ENCODE measurements around the gene PGBD1.
"Not testable (repeated sequence)": the region's sequence is repeated elsewhere in the genome, so short reads cannot be mapped to it uniquely, and the experiment has no call there.

PGBD1 gene

GRCh38 chr6:28274888-28275287 is 6.5 kb upstream of the PGBD1 start:
- DNase-seq, result no peak

GRCh38 chr6:28277746-28278145 is 3.6 kb upstream of the PGBD1 start:
- DNase-seq, result no peak

GRCh38 chr6:28280595-28281287 is 631 bp upstream of the PGBD1 start:
- DNase-seq, result no peak

GRCh38 chr6:28282926-28283325 is 1.6 kb downstream of the PGBD1 start:
- no peak for DNase-seq

GRCh38 chr6:28291573-28291972 is 10.2 kb downstream of the PGBD1 start:
- DNase-seq, result no peak

- DNase-seq, result no peak
These were observed 14.0 kb downstream of the PGBD1 start for GRCh38 chr6:28295326-28295725.

GRCh38 chr6:28296520-28297060 is 15.2 kb downstream of the PGBD1 start:
- no peak for DNase-seq

GRCh38 chr6:28303570-28303969 is 22.2 kb downstream of the PGBD1 start:
- no peak for DNase-seq

- not testable (repeated sequence) for DNase-seq
These were observed 25.0 kb downstream of the PGBD1 start for GRCh38 chr6:28306363-28306762.

- peak in 1 of 2 experiments; percentile 44 for DNase-seq
These were observed 29.9 kb downstream of the PGBD1 start for GRCh38 chr6:28311139-28311823.

- DNase-seq, result no peak
These were observed 31.6 kb downstream of the PGBD1 start for GRCh38 chr6:28312939-28313338.

GRCh38 chr6:28315628-28316027 is 34.3 kb downstream of the PGBD1 start:
- DNase-seq, result no peak

GRCh38 chr6:28317866-28318265 is 36.5 kb downstream of the PGBD1 start:
- not testable (repeated sequence) for DNase-seq

- DNase-seq, result no peak
These were observed 41.3 kb downstream of the PGBD1 start for GRCh38 chr6:28322661-28323060.

GRCh38 chr6:28323813-28324424 is 42.5 kb downstream of the PGBD1 start:
- no peak for DNase-seq

- no peak for DNase-seq
These were observed 45.1 kb downstream of the PGBD1 start for GRCh38 chr6:28326371-28326948.

- no peak for DNase-seq
These were observed 48.7 kb downstream of the PGBD1 start for GRCh38 chr6:28330041-28330440.

GRCh38 chr6:28333047-28333446 is 51.7 kb downstream of the PGBD1 start:
- no peak for DNase-seq

GRCh38 chr6:28333599-28334018 is 52.2 kb downstream of the PGBD1 start:
- no peak for DNase-seq

- DNase-seq, result no peak
These were observed 53.1 kb downstream of the PGBD1 start for GRCh38 chr6:28334286-28335039.

GRCh38 chr6:28335040-28335563 is 53.7 kb downstream of the PGBD1 start:
- no peak for DNase-seq

GRCh38 chr6:28335564-28336283 is 54.4 kb downstream of the PGBD1 start, which contains the start of gene ZSCAN31:
TSS of gene ZSCAN31 (minus strand) at chr6:28336148. CDS start at chr6:28329683, 6,465 bp downstream.
- peak; percentile 96 to 97 for DNase-seq
